ENCODE measurements around the gene CEBPA. TPM values are rescaled to one million over a fixed set of nuclear protein-coding genes. Genes with fewer than 3 reads are reported as not detected.
A peak's percentile ranks its signal among the peaks of the same experiment; 100 is the strongest.

CEBPA gene
- polyA plus RNA-seq, 3 donors: 17.9 to 76.3 (median 47.5) TPM

DNA sequence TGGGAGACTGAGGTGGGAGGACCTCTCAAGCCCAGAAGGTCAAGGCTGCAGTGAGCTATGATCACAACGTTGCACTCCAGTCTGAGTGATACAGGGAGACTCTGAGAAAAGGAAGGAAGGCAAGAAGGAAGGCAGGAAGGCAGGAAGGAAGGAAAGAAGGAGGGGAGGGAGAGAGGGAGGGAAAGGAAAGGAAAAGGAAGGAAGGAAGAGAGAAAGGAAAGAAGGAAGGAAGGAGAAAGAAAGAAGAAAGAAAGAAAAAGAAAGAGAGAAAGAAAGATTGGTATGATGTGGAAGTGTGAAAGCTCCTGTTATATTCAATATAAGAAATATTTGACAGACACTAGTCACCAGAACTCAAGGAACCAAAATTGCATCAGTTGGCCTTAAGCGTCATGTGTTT, 38.7 kb upstream of the CEBPA start:
- peaks cover 0 to 2% (median 0%) of the 10 kb centered on the region in 7 donors for H3K9me3 Mint-ChIP-seq

DNA sequence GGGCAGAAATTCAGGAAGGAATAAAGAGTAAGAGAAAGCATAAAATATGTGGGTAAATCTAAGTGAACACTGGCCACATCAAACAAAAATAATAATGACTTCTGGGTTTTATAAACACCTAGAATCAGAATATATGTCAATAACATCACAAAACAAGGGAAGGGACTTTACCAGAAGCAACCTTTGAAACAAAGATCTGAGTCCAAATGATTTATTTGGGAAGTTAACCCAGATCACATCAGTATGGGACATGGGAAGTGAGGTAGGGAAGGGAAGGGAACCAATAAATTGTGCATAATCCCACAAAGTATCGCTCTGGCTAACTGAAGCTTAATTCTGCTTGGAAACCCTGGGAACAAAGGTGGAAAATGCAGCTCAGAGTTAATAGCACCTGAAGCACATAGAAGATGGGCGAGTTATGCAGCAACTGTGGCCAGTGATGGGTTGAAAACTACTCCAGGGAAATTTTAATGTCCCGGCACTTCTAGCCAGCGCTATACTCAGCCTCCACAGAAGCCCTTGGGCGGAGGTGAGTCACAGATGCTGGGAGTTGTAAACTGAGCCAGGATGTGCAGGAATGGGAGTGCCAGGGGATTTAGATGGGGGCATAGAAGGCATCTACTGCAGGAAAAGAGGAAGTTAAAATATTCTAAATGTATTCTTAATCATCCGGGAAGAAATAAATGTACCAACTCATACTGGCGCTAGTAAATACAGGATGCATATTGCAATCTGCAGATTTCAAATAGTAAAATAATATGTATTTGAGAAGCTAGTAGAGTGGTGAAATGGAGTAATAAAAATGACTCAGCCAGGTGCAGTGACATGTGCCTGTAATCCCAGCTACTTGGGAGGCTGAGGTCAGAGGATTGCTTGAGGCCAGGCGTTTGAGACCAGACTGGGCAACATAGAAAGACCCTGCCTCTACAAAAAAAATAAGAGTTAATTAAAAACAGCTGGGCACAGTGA, 37.0 kb upstream of the CEBPA start:
- peaks cover 4 to 10% (median 8%) of the 10 kb centered on the region in 3 donors for H3K27me3 Mint-ChIP-seq (ENCODE audit: low read depth in 3 of 3)
- H3K4me1 Mint-ChIP-seq: peaks cover 27% of the 10 kb centered on the region
- H3K27ac Mint-ChIP-seq: peak overlapping the region in 1 of 7 donors; percentile 25

More for the DNA sequence above, 38.7 kb upstream of the CEBPA start:
- no peak overlapping the region for H3K4me2 ChIP-seq (replicated peaks; ENCODE audit: extremely low read depth, low read length, poor library complexity, severe bottlenecking)
- H3K27ac ChIP-seq (ENCODE audit: low read depth in 1 of 2, low read length in 2 of 2): no peak overlapping the region
- WGBS (ENCODE audit: insufficient coverage): 63% methylated on average over 2 of the region's 2 CpGs
- H3K36me3 Mint-ChIP-seq: no peaks in the 10 kb centered on the region
- no peaks in the 10 kb centered on the region for H3K9me3 ChIP-seq (replicated peaks in 1 of 2; ENCODE audit: control insufficient read depth in 1 of 2, insufficient read depth in 1 of 2, low read length in 2 of 2)
- peaks cover 8 to 11% of the 10 kb centered on the region in 2 donors for H3K4me1 ChIP-seq (ENCODE audit: control insufficient read depth in 1 of 2, insufficient read depth in 2 of 2, low read length in 2 of 2)
- H3K4me3 Mint-ChIP-seq: no peak overlapping the region
- H3K9ac ChIP-seq (ENCODE audit: insufficient read depth, low read length, poor library complexity, severe bottlenecking): no peak overlapping the region
- peaks cover 28% of the 10 kb centered on the region for H3K4me1 Mint-ChIP-seq
- peaks cover 0 to 2% of the 10 kb centered on the region in 2 donors for H3K27me3 ChIP-seq (ENCODE audit: control insufficient read depth in 2 of 2, insufficient read depth in 2 of 2, low read length in 2 of 2)
- TF ChIP-seq, protein P1, sequence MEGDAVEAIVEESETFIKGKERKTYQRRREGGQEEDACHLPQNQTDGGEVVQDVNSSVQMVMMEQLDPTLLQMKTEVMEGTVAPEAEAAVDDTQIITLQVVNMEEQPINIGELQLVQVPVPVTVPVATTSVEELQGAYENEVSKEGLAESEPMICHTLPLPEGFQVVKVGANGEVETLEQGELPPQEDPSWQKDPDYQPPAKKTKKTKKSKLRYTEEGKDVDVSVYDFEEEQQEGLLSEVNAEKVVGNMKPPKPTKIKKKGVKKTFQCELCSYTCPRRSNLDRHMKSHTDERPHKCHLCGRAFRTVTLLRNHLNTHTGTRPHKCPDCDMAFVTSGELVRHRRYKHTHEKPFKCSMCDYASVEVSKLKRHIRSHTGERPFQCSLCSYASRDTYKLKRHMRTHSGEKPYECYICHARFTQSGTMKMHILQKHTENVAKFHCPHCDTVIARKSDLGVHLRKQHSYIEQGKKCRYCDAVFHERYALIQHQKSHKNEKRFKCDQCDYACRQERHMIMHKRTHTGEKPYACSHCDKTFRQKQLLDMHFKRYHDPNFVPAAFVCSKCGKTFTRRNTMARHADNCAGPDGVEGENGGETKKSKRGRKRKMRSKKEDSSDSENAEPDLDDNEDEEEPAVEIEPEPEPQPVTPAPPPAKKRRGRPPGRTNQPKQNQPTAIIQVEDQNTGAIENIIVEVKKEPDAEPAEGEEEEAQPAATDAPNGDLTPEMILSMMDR (IDR thresholded peaks at IDR 0.05): no peak
- H3K4me3 ChIP-seq (replicated peaks in 1 of 3; ENCODE audit: low read depth in 2 of 3, low read length in 3 of 3): no peak overlapping the region
- peaks cover 6 to 19% (median 17%) of the 10 kb centered on the region in 3 donors for H3K27me3 Mint-ChIP-seq (ENCODE audit: low read depth in 3 of 3)
- H2AFZ ChIP-seq (ENCODE audit: insufficient read depth, low read depth, low read length, poor library complexity, severe bottlenecking): no peak overlapping the region
- peak overlapping the region in 1 of 7 donors; percentile 43 for H3K27ac Mint-ChIP-seq
- DNase-seq: no peak
- H3K36me3 ChIP-seq (replicated peaks in 1 of 2; ENCODE audit: control insufficient read depth in 1 of 2, insufficient read depth in 2 of 2, low read length in 2 of 2): no peaks in the 10 kb centered on the region
- no peaks in the 10 kb centered on the region for H3K79me2 ChIP-seq (ENCODE audit: insufficient read depth, low read length)
- H4K20me1 ChIP-seq (ENCODE audit: insufficient read depth, low read length): no peaks in the 10 kb centered on the region
- intact Hi-C loops (cut with micrococcal nuclease): no loop called here

More for the DNA sequence above, 37.0 kb upstream of the CEBPA start:
- WGBS (ENCODE audit: insufficient coverage): 90% methylated on average over 2 of the region's 8 CpGs
- peak in 1 of 3 donors; percentile 21 for DNase-seq
- H3K4me3 Mint-ChIP-seq: no peak overlapping the region
- H3K36me3 ChIP-seq (replicated peaks in 1 of 2; ENCODE audit: control insufficient read depth in 1 of 2, insufficient read depth in 2 of 2, low read length in 2 of 2): no peaks in the 10 kb centered on the region
- intact Hi-C loops (cut with micrococcal nuclease): no loop called here
- H4K20me1 ChIP-seq (ENCODE audit: insufficient read depth, low read length): no peaks in the 10 kb centered on the region
- H3K9me3 Mint-ChIP-seq: peaks cover 0 to 2% (median 0%) of the 10 kb centered on the region in 7 donors
- no peak overlapping the region for H3K4me3 ChIP-seq (replicated peaks in 1 of 3; ENCODE audit: low read depth in 2 of 3, low read length in 3 of 3)
- no peaks in the 10 kb centered on the region for H3K9me3 ChIP-seq (replicated peaks in 1 of 2; ENCODE audit: control insufficient read depth in 1 of 2, insufficient read depth in 1 of 2, low read length in 2 of 2)
- H3K4me2 ChIP-seq (replicated peaks; ENCODE audit: extremely low read depth, low read length, poor library complexity, severe bottlenecking): no peak overlapping the region
- no peaks in the 10 kb centered on the region for H3K36me3 Mint-ChIP-seq
- H3K27ac ChIP-seq (ENCODE audit: low read depth in 1 of 2, low read length in 2 of 2): no peak overlapping the region
- H3K4me1 ChIP-seq (ENCODE audit: control insufficient read depth in 1 of 2, insufficient read depth in 2 of 2, low read length in 2 of 2): peaks cover 11% of the 10 kb centered on the region in 2 donors
- no peak overlapping the region for H2AFZ ChIP-seq (ENCODE audit: insufficient read depth, low read depth, low read length, poor library complexity, severe bottlenecking)
- H3K9ac ChIP-seq (ENCODE audit: insufficient read depth, low read length, poor library complexity, severe bottlenecking): no peak overlapping the region
- no peaks in the 10 kb centered on the region for H3K79me2 ChIP-seq (ENCODE audit: insufficient read depth, low read length)
- H3K27me3 ChIP-seq (ENCODE audit: control insufficient read depth in 2 of 2, insufficient read depth in 2 of 2, low read length in 2 of 2): no peaks in the 10 kb centered on the region
- TF ChIP-seq, protein P1 (IDR thresholded peaks at IDR 0.05): no peak
